HepG2 (cell line): ENCODE results near the gene NOP9. TPM values are rescaled to one million over a fixed set of nuclear protein-coding genes. Genes with fewer than 3 reads are reported as not detected.

Source experiments
- ETV5 ChIP-seq: IDR thresholded peaks from 2 replicates; pipeline ENCODE4 v1.6.1; 2018; ENCODE audit warnings: missing biosample characterization, missing genetic modification reagents, inconsistent platforms, borderline replicate concordance
- FOXA1 ChIP-seq, 2 experiments: fragments of 450-650 bp in 1 of 2; sonication (generic) in 1 of 2; formaldehyde crosslinking in 1 of 2; IDR thresholded peaks; 2 replicates each; pipeline versions ENCODE4 v1.4.0 to v1.6.1; 2016 to 2020; ENCODE audit warnings: missing genetic modification reagents in 1 of 2
- NFYB ChIP-seq: sonication (generic); formaldehyde crosslinking; IDR thresholded peaks from 2 replicates; pipeline ENCODE4 v1.4.0; 2020; ENCODE audit warnings: missing genetic modification reagents
- NR3C1 ChIP-seq: sonication (generic); formaldehyde crosslinking; IDR thresholded peaks from 2 replicates; pipeline ENCODE4 v1.4.0; 2020; ENCODE audit warnings: missing genetic modification reagents
- ZGPAT ChIP-seq: IDR thresholded peaks from 2 replicates; pipeline ENCODE4 v1.6.1; 2016; ENCODE audit warnings: mild to moderate bottlenecking
- ZNF253 ChIP-seq: sonication (generic); formaldehyde crosslinking; IDR thresholded peaks from 2 replicates; pipeline ENCODE4 v1.8.0; 2022; ENCODE audit warnings: mild to moderate bottlenecking, missing genetic modification reagents, borderline replicate concordance
- ZNF740 ChIP-seq: sonication (generic); formaldehyde crosslinking; IDR thresholded peaks from 2 replicates; pipeline ENCODE4 v1.4.0; 2020; ENCODE audit warnings: missing genetic modification reagents
- ZNF83 ChIP-seq: sonication (generic); formaldehyde crosslinking; IDR thresholded peaks from 2 replicates; pipeline ENCODE4 v1.4.0; 2020; ENCODE audit warnings: missing genetic modification reagents, mild to moderate bottlenecking, borderline replicate concordance
- ZNF883 ChIP-seq: sonication (generic); formaldehyde crosslinking; IDR thresholded peaks from 2 replicates; pipeline ENCODE4 v1.5.1; 2020; ENCODE audit warnings: mild to moderate bottlenecking, missing genetic modification reagents; ENCODE audit errors: not compliant biosample characterization
- polyA plus RNA-seq, 8 experiments: library from polyadenylated mRNA; depleted of rRNA in 3 of 8; stranded (reverse) in 7 of 8; unstranded in 1 of 8; fragments of >200 nt; fragmentation: Illumina TruSeq in 4 of 8; extraction: Trizol in 4 of 8; gene quantifications; 2 replicates each; pipeline versions ENCODE4 v1.2.1 to v1.2.3, GENCODE V29; 2011 to 2016; ENCODE audit warnings: low read depth in 4 of 8, missing spikeins in 1 of 8, mixed read lengths in 1 of 8; ENCODE audit not compliant: insufficient read depth in 1 of 8
- total RNA-seq, 5 experiments: library from RNA; depleted of rRNA; stranded (reverse); fragments of >200 nt; fragmentation: Illumina TruSeq; extraction: Trizol; gene quantifications; 2 replicates each; pipeline ENCODE4 v1.2.3, GENCODE V29; 2016; ENCODE audit warnings: low read depth in 1 of 5
- TF ChIP-seq, protein P1 (sequence below): sonication (generic); formaldehyde crosslinking; IDR thresholded peaks from 2 replicates; pipeline ENCODE4 v1.5.0; 2020; ENCODE audit warnings: missing genetic modification reagents
- TF ChIP-seq, protein P2 (sequence below): sonication (generic); formaldehyde crosslinking; IDR thresholded peaks from 2 replicates; pipeline ENCODE4 v1.4.0; 2020; ENCODE audit warnings: mild to moderate bottlenecking, missing genetic modification reagents
- TF ChIP-seq, protein P3 (sequence below): sonication (generic); formaldehyde crosslinking; IDR thresholded peaks from 2 replicates; pipeline ENCODE4 v1.9.0; 2021; ENCODE audit warnings: missing genetic modification reagents, borderline replicate concordance
- TF ChIP-seq, protein P4 (sequence below): sonication (generic); formaldehyde crosslinking; IDR thresholded peaks from 2 replicates; pipeline ENCODE4 v1.4.0; 2020; ENCODE audit warnings: missing genetic modification reagents, low read depth, mild to moderate bottlenecking, borderline replicate concordance
- TF ChIP-seq, protein P5 (sequence below): sonication (generic); formaldehyde crosslinking; IDR thresholded peaks from 2 replicates; pipeline ENCODE4 v1.5.1; 2020; ENCODE audit warnings: mild to moderate bottlenecking, missing genetic modification reagents, borderline replicate concordance
- TF ChIP-seq, protein P6 (sequence below): sonication (generic); formaldehyde crosslinking; IDR thresholded peaks from 2 replicates; pipeline ENCODE4 v1.9.0; 2021; ENCODE audit warnings: missing genetic modification reagents, mild to moderate bottlenecking, borderline replicate concordance

Gene NOP9
- total and polyA plus RNA-seq, 2 of the 13 experiments (the other 11 are each of a cell fraction or from before 2014, with no cell fraction given), result 24.5 to 61.6 TPM

- TF ChIP-seq NR3C1 (CRISPR knock-in tag) (no peak), ZGPAT (CRISPR knock-in tag) (no peak), ZNF83 (CRISPR knock-in tag) (no peak), ZNF883 (CRISPR knock-in tag) (no peak), ZNF740 (no peak), NFYB (CRISPR knock-in tag) (no peak), ETV5 (CRISPR knock-in tag) (no peak), FOXA1 (IDR thresholded peaks at IDR 0.05) (no peak), FOXA1 (CRISPR knock-in tag; IDR thresholded peaks at IDR 0.05) (no peak), ZNF253 (CRISPR knock-in tag) (no peak)
- TF ChIP-seq, protein P1, sequence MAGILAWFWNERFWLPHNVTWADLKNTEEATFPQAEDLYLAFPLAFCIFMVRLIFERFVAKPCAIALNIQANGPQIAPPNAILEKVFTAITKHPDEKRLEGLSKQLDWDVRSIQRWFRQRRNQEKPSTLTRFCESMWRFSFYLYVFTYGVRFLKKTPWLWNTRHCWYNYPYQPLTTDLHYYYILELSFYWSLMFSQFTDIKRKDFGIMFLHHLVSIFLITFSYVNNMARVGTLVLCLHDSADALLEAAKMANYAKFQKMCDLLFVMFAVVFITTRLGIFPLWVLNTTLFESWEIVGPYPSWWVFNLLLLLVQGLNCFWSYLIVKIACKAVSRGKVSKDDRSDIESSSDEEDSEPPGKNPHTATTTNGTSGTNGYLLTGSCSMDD (CRISPR knock-in tag), result no peak
- TF ChIP-seq, protein P2, sequence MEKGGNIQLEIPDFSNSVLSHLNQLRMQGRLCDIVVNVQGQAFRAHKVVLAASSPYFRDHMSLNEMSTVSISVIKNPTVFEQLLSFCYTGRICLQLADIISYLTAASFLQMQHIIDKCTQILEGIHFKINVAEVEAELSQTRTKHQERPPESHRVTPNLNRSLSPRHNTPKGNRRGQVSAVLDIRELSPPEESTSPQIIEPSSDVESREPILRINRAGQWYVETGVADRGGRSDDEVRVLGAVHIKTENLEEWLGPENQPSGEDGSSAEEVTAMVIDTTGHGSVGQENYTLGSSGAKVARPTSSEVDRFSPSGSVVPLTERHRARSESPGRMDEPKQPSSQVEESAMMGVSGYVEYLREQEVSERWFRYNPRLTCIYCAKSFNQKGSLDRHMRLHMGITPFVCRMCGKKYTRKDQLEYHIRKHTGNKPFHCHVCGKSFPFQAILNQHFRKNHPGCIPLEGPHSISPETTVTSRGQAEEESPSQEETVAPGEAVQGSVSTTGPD (CRISPR knock-in tag), result no peak
- TF ChIP-seq, protein P3, sequence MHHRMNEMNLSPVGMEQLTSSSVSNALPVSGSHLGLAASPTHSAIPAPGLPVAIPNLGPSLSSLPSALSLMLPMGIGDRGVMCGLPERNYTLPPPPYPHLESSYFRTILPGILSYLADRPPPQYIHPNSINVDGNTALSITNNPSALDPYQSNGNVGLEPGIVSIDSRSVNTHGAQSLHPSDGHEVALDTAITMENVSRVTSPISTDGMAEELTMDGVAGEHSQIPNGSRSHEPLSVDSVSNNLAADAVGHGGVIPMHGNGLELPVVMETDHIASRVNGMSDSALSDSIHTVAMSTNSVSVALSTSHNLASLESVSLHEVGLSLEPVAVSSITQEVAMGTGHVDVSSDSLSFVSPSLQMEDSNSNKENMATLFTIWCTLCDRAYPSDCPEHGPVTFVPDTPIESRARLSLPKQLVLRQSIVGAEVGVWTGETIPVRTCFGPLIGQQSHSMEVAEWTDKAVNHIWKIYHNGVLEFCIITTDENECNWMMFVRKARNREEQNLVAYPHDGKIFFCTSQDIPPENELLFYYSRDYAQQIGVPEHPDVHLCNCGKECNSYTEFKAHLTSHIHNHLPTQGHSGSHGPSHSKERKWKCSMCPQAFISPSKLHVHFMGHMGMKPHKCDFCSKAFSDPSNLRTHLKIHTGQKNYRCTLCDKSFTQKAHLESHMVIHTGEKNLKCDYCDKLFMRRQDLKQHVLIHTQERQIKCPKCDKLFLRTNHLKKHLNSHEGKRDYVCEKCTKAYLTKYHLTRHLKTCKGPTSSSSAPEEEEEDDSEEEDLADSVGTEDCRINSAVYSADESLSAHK (CRISPR knock-in tag), result no peak
- TF ChIP-seq, protein P4, sequence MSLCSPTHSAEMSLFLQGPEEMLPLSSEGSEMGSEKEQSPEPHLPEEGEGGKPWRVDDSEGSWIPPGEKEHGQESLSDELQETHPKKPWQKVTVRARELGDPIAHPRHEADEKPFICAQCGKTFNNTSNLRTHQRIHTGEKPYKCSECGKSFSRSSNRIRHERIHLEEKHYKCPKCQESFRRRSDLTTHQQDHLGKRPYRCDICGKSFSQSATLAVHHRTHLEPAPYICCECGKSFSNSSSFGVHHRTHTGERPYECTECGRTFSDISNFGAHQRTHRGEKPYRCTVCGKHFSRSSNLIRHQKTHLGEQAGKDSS (CRISPR knock-in tag), result no peak
- TF ChIP-seq, protein P5, sequence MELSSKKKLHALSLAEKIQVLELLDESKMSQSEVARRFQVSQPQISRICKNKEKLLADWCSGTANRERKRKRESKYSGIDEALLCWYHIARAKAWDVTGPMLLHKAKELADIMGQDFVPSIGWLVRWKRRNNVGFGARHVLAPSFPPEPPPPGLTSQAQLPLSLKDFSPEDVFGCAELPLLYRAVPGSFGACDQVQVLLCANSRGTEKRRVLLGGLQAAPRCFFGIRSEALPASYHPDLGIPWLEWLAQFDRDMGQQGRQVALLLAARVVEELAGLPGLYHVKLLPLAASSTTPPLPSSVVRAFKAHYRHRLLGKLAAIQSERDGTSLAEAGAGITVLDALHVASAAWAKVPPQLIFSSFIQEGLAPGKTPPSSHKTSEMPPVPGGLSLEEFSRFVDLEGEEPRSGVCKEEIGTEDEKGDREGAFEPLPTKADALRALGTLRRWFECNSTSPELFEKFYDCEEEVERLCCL (CRISPR knock-in tag), result no peak
- TF ChIP-seq, protein P6, sequence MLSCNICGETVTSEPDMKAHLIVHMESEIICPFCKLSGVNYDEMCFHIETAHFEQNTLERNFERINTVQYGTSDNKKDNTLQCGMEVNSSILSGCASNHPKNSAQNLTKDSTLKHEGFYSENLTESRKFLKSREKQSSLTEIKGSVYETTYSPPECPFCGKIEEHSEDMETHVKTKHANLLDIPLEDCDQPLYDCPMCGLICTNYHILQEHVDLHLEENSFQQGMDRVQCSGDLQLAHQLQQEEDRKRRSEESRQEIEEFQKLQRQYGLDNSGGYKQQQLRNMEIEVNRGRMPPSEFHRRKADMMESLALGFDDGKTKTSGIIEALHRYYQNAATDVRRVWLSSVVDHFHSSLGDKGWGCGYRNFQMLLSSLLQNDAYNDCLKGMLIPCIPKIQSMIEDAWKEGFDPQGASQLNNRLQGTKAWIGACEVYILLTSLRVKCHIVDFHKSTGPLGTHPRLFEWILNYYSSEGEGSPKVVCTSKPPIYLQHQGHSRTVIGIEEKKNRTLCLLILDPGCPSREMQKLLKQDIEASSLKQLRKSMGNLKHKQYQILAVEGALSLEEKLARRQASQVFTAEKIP (CRISPR knock-in tag), result no peak
Observed at GRCh38 chr14:24291446-24292117, 8.1 kb upstream of the NOP9 start (continued).
